B cell (primary cell): ENCODE measurements around the gene WDR62. TPM values are rescaled to one million over a fixed set of nuclear protein-coding genes. Genes with fewer than 3 reads are reported as not detected.

ENCODE experiments used
- ATAC-seq: fragments of 200-7000 bp; cut with Tn5 transposase; one replicate; pipeline ENCODE4 v1.10.0; 2021; ENCODE audit warnings: low read depth, mild to moderate bottlenecking, moderate number of reproducible peaks, moderate library complexity
- CTCF ChIA-PET: fragments of 350-600 bp; sonication (Branson Sonifier 250); formaldehyde crosslinking; loops from one replicate; lab custom pipeline; 2021; ENCODE audit warnings: antibody characterized with exemption, inconsistent platforms; lab: Charles Lee
- POLR2A ChIA-PET: fragments of 350-600 bp; sonication (Branson Sonifier 250); formaldehyde crosslinking; loops from one replicate; lab custom pipeline; 2021; ENCODE audit warnings: antibody characterized with exemption; lab: Charles Lee
- DNase-seq: peaks from one replicate; pipeline ENCODE4 v3.0.0; 2013
- H2AFZ ChIP-seq: 2 replicates; pipeline ENCODE4 v1.6.1; 2012; ENCODE audit warnings: mild to moderate bottlenecking, low read depth, low read length; ENCODE audit not compliant: insufficient read depth, poor library complexity, severe bottlenecking
- H3K27ac ChIP-seq, 2 donors: 1 replicate in 1 of 2; 2 replicates in 1 of 2; pipeline ENCODE4 v1.5.1; 2012 to 2013; ENCODE audit warnings: low read length in 2 of 2, mild to moderate bottlenecking in 2 of 2, moderate library complexity in 1 of 2
- H3K27me3 ChIP-seq, 4 experiments: fragments of 200-600 bp in 1 of 4; sonication (generic) in 1 of 4; replicated peaks in 1 of 4; 1 replicate in 2 of 4; 2 replicates in 2 of 4; pipeline versions ENCODE4 v1.6.1 to v1.7.0; 2013 to 2016; ENCODE audit warnings: low read length in 3 of 4, mild to moderate bottlenecking in 2 of 4, mixed read lengths in 1 of 4, moderate library complexity in 1 of 4; ENCODE audit not compliant: insufficient read depth in 4 of 4, control insufficient read depth in 3 of 4; ENCODE audit errors: control extremely low read depth in 1 of 4
- H3K36me3 ChIP-seq, 2 experiments: replicated peaks in 1 of 2; 1 replicate in 1 of 2; 2 replicates in 1 of 2; pipeline versions ENCODE4 v1.6.1 to v1.7.1; 2013; ENCODE audit warnings: low read length in 1 of 2; ENCODE audit not compliant: insufficient read depth in 2 of 2, control insufficient read depth in 1 of 2; ENCODE audit errors: control extremely low read depth in 1 of 2, extremely low read depth in 1 of 2
- H3K4me1 ChIP-seq, 2 donors: fragments of 200-600 bp in 1 of 2; sonication (generic) in 1 of 2; 1 replicate in 1 of 2; 2 replicates in 1 of 2; pipeline versions ENCODE4 v1.5.1 to v1.6.1; 2013 to 2017; ENCODE audit warnings: low read length in 2 of 2; ENCODE audit not compliant: control insufficient read depth in 2 of 2, insufficient read depth in 2 of 2
- H3K4me2 ChIP-seq: replicated peaks from 2 replicates; pipeline ENCODE3; 2012; ENCODE audit warnings: mild to moderate bottlenecking, low read depth, low read length; ENCODE audit not compliant: poor library complexity, severe bottlenecking
- H3K4me3 ChIP-seq, 5 experiments: fragments of 200-600 bp in 1 of 5; sonication (generic) in 1 of 5; 1 replicate in 3 of 5; 2 replicates in 2 of 5; pipeline versions ENCODE4 v1.5.1 to v1.7.0; 2011 to 2016; ENCODE audit warnings: low read length in 4 of 5, mild to moderate bottlenecking in 4 of 5, low read depth in 2 of 5, control low read depth in 1 of 5, moderate library complexity in 1 of 5; ENCODE audit not compliant: insufficient read depth in 1 of 5; ENCODE audit errors: control extremely low read depth in 1 of 5, extremely low read depth in 1 of 5
- H3K79me2 ChIP-seq: fragments of 200-600 bp; sonication (generic); one replicate; pipeline ENCODE4 v1.6.0; 2016; ENCODE audit warnings: low read length; ENCODE audit not compliant: control insufficient read depth, insufficient read depth
- H3K9ac ChIP-seq: fragments of 200-600 bp; sonication (generic); 2 replicates; pipeline ENCODE4 v1.6.1; 2017; ENCODE audit warnings: mild to moderate bottlenecking, low read length, moderate library complexity
- H3K9me3 ChIP-seq, 3 donors: one replicate each; pipeline versions ENCODE4 v1.6.1 to v1.7.1; 2013; ENCODE audit warnings: low read length in 2 of 3; ENCODE audit not compliant: control insufficient read depth in 2 of 3, insufficient read depth in 1 of 3; ENCODE audit errors: control extremely low read depth in 1 of 3
- H4K20me1 ChIP-seq: 2 replicates; pipeline ENCODE4 v1.6.0; 2012; ENCODE audit warnings: mild to moderate bottlenecking, low read length; ENCODE audit not compliant: insufficient read depth, control insufficient read depth, poor library complexity, severe bottlenecking
- H3K27ac Mint-ChIP-seq: one replicate; pipeline ENCODE4 v1.8.0; 2021; ENCODE audit warnings: mixed read lengths
- H3K27me3 Mint-ChIP-seq: one replicate; pipeline ENCODE4 v1.8.0; 2021; ENCODE audit warnings: mixed read lengths
- H3K4me1 Mint-ChIP-seq: one replicate; pipeline ENCODE4 v1.8.0; 2021; ENCODE audit warnings: mixed read lengths
- H3K4me3 Mint-ChIP-seq: one replicate; pipeline ENCODE4 v1.8.0; 2021; ENCODE audit warnings: mixed read lengths
- H3K9me3 Mint-ChIP-seq: one replicate; pipeline ENCODE4 v1.8.0; 2022; ENCODE audit warnings: mixed read lengths; ENCODE audit not compliant: insufficient read depth
- CTCF ChIP-seq: fragments of 200-600 bp; IDR thresholded peaks from one replicate; pipeline ENCODE4 v1.8.0; 2022; ENCODE audit warnings: antibody characterized with exemption, mild to moderate bottlenecking
- EZH2 ChIP-seq: IDR thresholded peaks from 2 replicates; pipeline ENCODE4 v1.6.1; 2012; ENCODE audit warnings: borderline replicate concordance, low read depth, mild to moderate bottlenecking, moderate library complexity, low read length; ENCODE audit not compliant: insufficient read depth, poor library complexity, severe bottlenecking
- WGBS: methylation state at CpG from one replicate; pipeline ENCODE4 v1.1.5; 2013; ENCODE audit warnings: missing lambda C conversion rate; ENCODE audit not compliant: insufficient coverage; 5-methylcytosine and 5-hydroxymethylcytosine counted together
- intact Hi-C: fragments of 100-400 bp; cut with micrococcal nuclease; formaldehyde crosslinking; loops from one replicate; pipeline ENCODE4 v1.10.0; 2022
- polyA plus RNA-seq: library from polyadenylated mRNA; depleted of rRNA; stranded (reverse); fragments of >200 nt; gene quantifications from 2 replicates; pipeline ENCODE4 v1.2.3, GENCODE V29; 2012
- total RNA-seq, 2 donors: library from RNA; stranded (reverse); fragments of 120-200 nt in 1 of 2; gene quantifications; 1 replicate in 1 of 2; 2 replicates in 1 of 2; pipeline versions ENCODE4 v1.2.3 to v1.2.4, GENCODE V29; 2013 to 2022

Gene WDR62
- total and polyA plus RNA-seq, 2 donors (not counting 1 experiment from before 2014, with no cell fraction given), result 1.8 to 1.9 TPM

GRCh38 chr19:36120984-36121358 lies 66.3 kb downstream of the WDR62 start:
- POLR2A ChIA-PET, result no interaction called here
- intact Hi-C loops, result no loop called here

More at GRCh38 chr19:36120984-36121358, 66.3 kb downstream of the WDR62 start:
- Histone ChIP-seq H4K20me1 (peaks cover 19% of the 10 kb centered on the region), H3K9ac (no peak overlapping the region), H3K27me3 (no peaks in the 10 kb centered on the region), H3K4me1 (peaks cover 5 to 9% of the 10 kb centered on the region in 2 donors), H3K27ac (no peak overlapping the region), H3K9me3 (no peaks in the 10 kb centered on the region), H3K36me3 (peaks cover 0 to 56% of the 10 kb centered on the region in 2 experiments), H3K4me2 (no peak overlapping the region), H3K4me3 (no peak overlapping the region), H2AFZ (no peak overlapping the region), H3K79me2 (peaks cover 47% of the 10 kb centered on the region)
- ATAC-seq, result no peak
- CTCF ChIA-PET, result no interaction called here
- H3K27me3 Mint-ChIP-seq, result no peaks in the 10 kb centered on the region
- DNase-seq, result no peak
- 97% methylated on average over 18 of the region's 18 CpGs for WGBS
- no peaks in the 10 kb centered on the region for H3K9me3 Mint-ChIP-seq
- TF ChIP-seq EZH2 (no peak), CTCF (no peak)
- H3K4me1 Mint-ChIP-seq, result peaks cover 14% of the 10 kb centered on the region
- H3K27ac Mint-ChIP-seq, result no peak overlapping the region
- no peak overlapping the region for H3K4me3 Mint-ChIP-seq
